ENCODE results near the gene CGB7.
A peak's percentile ranks its signal among the peaks of the same experiment; 100 is the strongest.
"Not testable (repeated sequence)": the region's sequence is repeated elsewhere in the genome, so short reads cannot be mapped to it uniquely, and the experiment has no call there.

CGB7 gene

DNA sequence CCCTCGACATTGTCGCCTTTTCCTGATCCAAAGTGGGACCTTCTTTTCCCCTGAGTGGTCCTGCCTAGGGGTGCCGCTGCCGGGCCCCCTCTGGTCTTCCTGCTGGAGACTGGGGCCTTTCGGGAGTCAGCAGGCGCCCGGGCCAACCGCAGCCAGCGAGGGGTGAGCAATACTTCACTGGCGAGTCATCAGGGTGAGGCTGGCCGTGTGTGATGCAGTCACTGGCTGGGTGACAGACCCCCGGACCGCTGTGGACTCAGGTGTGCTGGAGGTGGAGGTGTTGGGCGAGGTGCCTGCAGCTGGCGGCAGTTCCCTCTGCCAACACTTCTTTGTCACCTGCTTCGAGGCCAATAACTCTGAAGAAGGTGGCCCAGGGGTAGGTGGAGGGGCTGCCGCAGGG, 15.4 kb downstream of the CGB7 start:
- no peak for DNase-seq (ENCODE audit: low spot score)

DNA sequence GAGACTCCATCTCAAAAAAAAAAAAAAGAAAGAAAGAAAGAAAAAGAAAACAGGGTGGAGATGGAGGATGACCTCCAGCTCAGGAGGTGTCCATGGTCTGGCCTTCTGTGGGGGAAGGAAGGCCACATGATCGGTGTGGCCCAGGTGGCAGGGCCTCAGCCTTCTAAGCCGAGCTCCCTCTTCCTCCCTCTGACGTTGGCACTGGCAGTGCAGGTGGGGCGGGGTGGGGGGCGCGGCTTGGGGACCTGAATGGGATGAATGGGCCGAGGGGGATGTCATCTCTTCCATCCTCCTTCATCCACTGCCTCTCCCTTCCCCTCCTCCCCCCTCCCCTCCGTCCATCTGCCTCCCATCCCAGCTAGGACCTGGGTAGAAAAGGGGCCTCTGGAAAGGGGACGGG, 17.8 kb downstream of the CGB7 start:
- DNase-seq (ENCODE audit: low spot score), result not testable (repeated sequence)

DNA sequence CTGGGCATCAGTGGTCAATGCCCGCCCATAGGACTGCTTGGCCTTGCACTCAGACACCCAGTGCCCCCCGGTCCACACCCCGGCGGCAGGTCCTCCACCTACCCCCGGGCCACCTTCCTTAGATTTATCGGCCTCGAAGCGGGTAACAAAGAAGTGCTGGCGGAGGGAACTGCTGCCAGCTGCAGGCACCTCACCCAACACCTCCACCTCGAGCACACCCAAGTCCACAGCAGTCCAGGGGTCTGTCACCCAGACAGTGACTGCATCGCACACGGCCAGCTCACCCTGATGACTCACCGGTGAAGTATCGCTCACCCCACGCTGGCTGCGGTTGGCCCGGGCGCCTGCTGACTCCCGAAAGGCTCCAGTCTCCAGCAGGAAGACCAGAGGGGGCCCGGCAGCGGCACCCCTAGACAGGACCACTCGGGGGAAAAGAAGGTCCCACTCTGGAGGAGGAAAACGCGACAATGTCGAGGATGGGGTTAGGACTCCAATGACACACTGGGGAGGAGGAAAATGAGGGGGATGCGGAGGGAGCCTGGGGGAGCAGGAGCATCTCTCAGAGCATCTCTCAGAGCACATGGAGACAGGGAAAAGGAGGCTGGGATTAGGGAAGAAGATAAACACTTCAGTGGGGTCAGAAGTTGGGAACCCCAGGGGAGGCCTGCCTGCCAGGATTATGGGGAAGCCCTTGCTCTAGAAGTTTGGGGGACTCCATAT, 18.8 kb downstream of the CGB7 start:
- peak; percentile 87 for DNase-seq (ENCODE audit: low spot score)

DNA sequence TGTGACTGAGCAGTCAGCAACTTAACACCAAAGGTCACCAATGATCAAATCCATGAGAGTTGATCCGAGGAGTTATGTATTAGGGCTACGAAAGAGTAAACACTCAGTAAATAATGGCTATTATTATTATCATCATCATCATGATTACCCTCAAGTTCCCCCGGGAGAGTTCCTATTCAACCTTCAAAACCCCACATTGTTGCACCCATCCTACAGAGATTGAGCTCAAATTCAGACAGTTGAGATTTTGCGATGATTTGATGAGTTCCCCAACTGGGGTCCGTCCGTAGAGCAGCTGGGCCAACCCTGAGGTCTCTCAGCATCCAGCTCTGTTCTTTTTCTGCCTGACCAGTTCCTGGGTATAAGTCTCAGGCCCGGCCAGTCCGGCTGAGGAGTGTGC, 19.4 kb downstream of the CGB7 start:
- not testable (repeated sequence) for DNase-seq (ENCODE audit: low spot score)

DNA sequence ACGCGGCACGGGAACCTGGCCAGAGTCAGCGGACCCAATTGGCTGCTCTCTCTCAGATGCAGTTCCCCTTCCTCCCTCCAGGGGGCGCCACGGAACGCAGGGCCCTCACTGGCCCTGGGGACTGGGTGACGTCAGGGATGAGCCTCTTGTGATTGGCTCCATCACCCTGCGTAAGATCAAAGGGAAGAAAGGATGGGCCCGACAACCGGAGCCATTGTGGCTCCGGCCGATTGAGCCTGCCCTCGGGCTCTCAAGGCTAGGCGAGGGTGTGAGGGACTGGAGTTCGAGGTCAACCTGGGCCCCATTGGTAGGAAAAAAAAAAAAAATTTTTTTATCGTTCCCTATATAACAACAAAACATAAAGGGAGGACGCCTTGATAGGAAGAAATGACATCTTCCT, 20.7 kb downstream of the CGB7 start, which contains the start of gene CGB1:
CGB1 (minus strand) TSS at position 81 of the 400 bp plus-strand sequence. CDS start 184 bp downstream, outside the sequence.
- peak; percentile 44 for DNase-seq (ENCODE audit: low spot score)

DNA sequence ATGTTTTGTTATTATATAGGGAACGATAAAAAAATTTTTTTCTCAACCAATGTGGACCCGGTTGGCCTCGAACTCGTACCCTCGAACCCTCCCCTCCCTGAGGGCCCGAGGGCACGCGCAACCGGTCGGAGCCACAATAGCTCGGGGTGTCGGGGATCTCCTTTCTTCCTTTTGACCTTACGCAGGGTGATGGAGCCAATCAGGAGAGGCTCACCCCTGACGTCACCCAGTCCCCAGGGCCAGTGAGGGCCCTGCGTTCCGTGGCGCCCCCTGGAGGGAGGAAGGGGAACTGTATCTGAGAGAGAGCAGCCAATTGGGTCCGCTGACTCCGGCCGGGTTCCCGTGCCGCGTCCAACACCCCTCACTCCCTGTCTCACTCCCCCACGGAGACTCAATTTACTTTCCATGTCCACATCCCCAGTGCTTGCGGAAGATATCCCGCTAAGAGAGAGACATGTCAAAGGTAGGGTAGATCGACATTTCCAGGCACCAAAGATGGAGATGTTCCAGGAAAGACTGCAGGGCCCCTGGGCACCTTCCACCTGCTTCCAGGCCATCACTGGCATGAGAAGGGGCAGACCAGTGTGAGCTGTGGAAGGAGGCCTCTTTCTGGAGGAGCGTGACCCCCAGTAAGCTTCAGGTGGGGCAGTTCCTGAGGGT, 25.8 kb downstream of the CGB7 start, which contains the start of gene CGB2:
CGB2 (plus strand) TSS at position 249 of the 660 bp plus-strand sequence; CDS start at position 455, 206 bp downstream.
- not testable (repeated sequence) for DNase-seq (ENCODE audit: low spot score)

DNA sequence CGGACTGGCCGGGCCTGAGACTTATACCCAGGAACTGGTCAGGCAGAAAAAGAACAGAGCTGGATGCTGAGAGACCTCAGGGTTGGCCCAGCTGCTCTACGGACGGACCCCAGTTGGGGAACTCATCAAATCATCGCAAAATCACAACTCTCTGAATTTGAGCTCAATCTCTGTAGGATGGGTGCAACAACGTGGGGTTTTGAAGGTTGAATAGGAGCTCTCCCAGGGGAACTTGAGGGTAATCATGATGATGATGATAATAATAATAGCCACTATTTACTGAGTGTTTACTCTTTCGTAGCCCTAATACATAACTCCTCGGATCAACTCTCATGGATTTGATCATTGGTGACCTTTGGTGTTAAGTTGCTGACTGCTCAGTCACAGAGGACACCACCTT, 27.2 kb downstream of the CGB7 start:
- DNase-seq (ENCODE audit: low spot score), result not testable (repeated sequence)

DNA sequence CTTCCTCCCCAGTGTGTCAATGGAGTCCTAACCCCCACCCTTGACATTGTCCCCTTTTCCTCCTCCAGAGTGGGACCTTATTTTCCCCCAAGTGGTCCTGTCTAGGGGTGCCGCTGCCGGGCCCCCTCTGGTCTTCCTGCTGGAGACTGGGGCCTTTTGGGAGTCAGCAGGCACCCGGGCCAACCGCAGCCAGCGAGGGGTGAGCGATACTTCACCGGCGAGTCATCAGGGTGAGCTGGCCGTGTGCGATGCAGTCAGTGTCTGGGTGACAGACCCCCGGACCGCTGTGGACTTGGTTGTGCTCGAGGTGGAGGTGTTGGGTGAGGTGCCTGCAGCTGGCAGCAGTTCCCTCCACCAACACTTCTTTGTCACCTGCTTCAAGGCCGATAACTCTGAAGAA, 27.8 kb downstream of the CGB7 start:
- not testable (repeated sequence) for DNase-seq (ENCODE audit: low spot score)

DNA sequence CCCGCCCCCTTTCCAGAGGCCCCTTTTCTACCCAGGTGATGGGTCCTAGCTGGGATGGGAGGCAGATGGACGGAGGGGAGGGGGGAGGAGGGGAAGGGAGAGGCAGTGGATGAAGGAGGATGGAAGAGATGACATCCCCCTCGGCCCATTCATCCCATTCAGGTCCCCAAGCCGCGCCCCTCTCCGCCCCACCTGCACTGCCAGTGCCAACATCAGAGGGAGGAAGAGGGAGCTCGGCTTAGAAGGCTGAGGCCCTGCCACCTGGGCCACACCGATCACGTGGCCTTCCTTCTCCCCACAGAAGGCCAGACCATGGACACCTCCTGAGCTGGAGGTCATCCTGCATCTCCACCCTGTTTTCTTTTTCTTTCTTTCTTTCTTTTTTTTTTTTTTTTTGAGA, 28.9 kb downstream of the CGB7 start:
- not testable (repeated sequence) for DNase-seq (ENCODE audit: low spot score)

DNA sequence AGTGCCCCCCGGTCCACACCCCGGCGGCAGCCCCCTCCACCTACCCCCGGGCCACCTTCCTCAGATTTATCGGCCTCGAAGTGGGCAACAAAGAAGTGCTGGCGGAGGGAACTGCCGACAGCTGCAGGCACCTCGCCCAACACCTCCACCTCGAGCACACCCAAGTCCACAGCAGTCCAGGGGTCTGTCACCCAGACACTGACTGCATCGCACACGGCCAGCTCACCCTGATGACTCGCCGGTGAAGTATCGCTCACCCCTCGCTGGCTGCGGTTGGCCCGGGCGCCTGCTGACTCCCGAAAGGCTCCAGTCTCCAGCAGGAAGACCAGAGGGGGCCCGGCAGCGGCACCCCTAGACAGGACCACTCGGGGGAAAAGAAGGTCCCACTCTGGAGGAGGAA, 31.9 kb downstream of the CGB7 start:
- not testable (repeated sequence) for DNase-seq (ENCODE audit: low spot score)

DNA sequence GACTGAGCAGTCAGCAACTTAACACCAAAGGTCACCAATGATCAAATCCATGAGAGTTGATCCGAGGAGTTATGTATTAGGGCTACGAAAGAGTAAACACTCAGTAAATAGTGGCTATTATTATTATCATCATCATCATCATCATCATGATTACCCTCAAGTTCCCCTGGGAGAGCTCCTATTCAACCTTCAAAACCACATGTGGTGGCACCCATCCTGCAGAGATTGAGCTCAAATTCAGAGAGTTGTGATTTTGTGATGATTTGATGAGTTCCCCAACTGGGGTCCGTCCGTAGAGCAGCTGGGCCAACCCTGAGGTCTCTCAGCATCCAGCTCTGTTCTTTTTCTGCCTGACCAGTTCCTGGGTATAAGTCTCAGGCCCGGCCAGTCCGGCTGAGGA, 32.5 kb downstream of the CGB7 start:
- DNase-seq (ENCODE audit: low spot score), result not testable (repeated sequence)

DNA sequence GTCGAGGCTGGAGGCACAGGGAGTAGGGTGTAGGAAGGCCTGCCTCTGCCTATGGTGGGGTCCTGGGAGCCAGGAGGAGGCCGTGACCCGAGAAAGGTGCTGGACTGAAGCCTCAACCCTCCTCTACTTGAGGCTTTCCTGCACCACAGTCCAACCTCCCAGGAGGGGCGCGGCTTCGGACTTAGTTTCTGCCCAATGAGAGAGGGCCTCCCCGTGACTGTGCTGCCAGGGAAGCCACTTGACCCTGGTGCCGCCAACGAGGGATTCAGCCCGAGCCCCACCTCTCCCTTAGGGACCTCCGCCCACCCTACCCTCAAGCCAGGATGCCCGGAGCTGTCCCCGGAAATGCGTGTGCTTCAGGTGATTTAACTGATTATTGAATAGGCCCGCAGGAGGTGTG, 33.3 kb downstream of the CGB7 start, which contains the start of gene CGB3:
CGB3 (minus strand) TSS at position 101 of the 400 bp plus-strand sequence. CDS start 362 bp downstream, outside the sequence.
- DNase-seq (ENCODE audit: low spot score), result not testable (repeated sequence)

DNA sequence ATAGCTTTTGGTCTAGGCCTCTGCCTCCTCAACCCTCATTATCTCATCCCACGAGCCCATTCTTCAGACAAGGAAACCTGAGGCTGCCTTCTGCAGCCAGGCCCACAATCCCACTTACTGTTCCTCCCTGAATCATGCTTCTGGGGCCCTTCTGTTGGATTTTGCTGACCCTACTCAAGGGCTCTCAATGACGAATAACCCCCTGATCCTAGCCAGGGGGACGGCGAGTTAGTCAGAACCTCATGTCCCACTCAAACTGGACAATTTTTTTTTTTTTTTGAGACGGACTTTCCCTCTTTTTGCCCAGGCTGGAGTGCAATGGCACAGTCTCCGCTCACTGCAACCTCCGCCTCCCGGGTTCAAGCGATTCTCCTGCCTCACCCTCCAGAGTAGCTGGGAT, 35.4 kb downstream of the CGB7 start:
- no peak for DNase-seq (ENCODE audit: low spot score)

DNA sequence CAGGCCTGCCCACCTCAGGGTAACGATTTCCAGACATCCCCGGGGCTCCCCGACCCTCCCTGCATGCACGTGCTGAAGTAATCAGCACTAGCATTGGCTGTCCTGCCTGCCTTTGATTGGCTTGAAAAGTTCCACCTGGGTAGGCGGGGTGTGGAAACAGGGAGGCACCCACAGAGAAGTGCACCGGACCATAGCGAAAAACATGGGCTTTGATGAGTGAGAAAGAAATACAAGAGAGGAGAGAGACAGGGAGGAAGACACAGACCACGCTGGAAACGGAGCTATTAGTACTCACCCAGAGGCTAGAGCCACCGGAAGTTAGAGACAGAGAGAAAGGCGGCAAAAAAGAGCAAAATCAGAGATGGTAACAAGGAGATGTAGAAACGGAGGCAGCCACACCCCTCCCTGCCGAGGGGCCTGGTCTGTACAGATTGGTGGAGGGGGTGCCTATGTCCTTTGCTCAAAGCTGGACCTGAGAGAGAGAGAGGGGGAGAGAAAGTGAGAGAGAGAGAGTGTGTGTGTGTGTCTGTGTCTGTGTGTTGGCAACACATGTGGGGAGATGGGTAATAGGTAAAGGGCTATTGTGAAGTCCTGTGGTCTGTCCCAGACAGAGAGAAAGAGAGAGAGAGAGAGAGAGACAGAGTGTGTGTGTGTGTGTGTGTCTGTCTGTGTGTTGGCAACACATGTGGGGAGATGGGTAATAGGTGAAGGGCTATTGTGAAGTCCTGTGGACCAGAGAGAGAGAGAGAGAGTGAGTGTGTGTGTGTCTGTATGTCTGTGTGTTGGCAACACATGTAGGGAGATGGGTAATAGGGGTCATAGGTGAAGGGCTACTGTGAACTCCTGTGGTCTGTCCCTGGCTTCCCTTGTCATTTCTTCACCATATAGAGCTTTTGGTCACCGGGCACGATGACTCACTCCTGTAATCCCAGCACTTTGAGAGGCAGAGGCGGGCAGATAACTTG, 36.3 kb downstream of the CGB7 start:
- DNase-seq (ENCODE audit: low spot score), result peak; percentile 49

DNA sequence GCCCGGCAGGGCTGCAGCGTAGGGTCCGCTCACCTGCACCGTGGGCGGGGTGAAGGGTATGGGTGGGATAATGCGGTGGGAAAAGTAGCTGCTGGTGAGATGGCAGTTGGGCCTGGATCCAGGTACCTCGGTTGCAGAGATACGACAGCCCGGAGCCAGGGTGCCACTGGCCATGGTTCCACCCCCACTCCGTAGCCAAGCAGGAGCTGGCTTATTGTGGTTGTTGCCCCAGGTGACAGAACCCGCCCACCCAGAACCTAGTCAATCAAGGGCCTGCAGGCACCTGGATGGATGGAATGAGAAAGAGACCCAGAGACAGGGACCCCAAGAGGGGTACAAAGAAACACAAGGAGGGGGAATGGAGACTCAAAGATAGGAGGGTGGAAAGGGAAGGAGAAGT, 37.2 kb downstream of the CGB7 start:
- DNase-seq (ENCODE audit: low spot score), result no peak

DNA sequence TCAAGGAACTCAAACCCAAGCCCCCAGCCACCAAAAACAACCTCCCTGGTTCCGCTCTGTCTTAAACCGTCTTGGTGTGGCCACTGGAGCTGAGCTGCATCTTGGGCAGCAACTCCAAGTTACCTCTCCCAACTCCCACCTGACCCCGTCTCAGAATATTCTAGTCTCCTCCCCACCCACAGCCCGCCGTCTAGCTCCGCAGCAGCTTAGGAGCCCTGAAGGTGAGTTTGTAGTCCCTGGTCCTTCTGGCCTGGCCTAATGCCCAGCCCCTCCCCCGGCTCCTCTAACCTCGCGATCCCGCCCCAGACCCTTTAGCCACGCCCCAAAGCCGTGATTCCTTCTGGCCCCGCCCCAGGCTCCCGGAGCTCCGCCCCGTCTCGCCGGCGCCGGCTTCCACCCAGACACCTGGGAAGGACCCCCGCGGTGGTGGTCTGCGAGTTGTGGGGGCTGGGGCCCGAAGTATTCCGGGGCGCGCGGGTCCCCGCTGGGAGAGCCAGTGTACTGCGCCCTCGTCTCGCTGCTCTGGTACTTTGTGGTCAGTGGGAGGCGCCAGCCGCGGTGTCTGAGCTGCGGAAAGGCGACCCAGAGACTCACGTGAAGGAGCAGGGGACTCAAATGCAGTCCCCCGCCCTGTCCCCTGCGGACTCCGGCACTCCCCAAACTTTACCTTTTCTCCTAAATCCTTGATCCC, 38.2 kb downstream of the CGB7 start:
- DNase-seq (ENCODE audit: low spot score), result peak; percentile 80

DNA sequence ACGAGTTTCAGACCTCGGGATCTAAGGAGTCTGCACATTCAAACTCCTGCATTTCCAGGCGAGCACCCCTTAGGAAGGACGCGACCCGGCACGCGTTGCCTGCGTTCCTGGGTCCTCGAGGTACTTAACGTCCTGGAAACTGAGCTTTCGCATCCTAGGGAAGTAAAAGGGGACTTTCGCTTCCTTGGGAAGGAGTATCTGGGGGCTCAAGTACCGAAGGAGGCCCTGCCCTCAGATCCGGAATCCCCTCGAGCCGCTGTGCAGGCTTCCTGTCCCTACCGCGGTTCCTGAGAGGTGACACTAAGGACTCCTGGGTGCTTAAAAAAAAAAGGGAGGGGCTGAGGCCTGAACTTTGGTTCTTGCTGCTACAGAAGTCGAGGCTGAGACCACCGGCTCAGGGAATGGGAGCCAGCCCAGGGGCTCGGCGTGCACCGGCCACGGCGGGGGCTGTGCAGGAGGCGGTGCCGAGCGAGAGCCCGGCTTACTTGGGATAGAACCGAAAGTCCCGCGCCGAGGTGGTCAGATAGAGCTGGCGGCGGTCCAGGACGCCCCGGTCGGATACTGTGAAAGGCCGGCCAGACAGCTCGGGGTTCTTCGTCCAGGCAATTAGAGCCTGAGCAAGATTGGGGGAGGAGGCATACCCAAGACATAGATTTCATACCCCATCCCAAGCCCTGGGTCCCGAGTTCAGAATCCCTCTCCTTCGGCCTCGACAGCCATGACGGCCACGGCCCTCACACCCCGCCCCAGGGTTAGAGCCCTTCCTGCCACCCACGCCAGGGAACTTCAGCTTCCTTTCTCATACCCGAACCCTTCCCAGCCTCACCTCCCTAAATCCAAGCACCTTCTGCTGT, 38.9 kb downstream of the CGB7 start:
- DNase-seq (ENCODE audit: low spot score), result peak; percentile 51

DNA sequence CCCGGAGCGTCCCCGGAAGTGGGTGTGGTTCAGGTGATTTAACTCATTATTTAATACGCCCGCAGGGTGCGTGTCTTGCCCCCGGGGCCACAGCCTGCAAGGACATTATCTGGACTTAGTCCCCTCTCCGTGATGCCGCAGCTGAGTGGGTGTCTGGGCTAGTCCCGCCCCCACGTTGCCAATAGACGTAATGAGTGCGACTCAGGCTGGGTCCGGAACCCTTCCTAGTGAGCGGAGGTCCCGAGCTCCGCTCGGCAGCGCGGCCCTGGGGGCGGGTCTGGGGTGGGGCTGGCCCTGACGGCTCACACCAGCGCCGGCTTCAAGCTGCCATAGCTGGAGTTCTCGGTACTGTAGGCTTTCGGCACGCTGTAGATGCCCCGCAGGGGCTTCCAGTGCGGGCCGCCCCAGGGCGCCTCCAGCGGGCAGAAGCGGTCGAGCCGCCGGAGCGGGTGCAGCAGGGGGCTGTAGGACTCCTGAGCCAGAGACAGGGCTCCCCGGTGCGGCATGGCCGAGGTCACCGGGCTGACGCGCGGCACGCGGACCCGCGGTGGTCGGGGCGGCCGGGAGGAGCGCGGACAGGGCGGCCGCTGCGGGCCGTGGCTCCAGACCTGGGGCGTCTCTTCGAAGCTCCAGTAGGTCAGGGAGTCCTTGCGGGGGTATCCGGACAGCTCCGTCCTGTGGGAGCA, 39.7 kb downstream of the CGB7 start:
- DNase-seq (ENCODE audit: low spot score), result peak; percentile 87

DNA sequence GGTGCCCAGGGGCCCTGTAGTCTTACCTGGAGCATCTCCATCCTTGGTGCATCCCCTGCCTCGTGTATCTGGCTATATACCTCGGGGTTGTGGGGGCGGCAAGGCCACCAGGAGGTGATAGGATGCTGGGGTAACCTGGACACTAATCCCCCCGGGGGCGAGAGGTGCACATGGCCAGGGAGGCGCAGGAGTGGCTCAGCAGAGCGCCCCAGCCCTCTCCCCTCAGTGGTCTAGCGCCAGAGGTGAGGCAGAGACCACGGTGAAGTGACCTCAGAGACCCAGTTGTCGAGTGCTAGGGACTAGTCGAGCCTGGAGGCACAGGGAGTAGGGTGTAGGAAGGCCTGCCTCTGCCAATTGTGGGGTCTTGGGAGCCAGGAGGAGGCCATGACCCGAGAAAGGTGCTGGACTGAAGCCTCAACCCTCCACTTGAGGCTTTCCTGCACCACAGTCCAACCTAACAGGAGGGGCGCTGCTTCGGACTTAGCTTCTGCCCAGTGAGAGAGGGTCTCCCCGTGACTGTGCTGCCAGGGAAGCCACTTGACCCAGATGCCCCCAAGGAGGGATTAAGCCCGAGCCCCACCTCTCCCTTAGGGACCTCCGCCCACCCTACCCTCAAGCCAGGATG, 40.4 kb downstream of the CGB7 start, which contains the start of gene LHB:
LHB (minus strand) TSS at position 51 of the 625 bp plus-strand sequence; CDS start at position 41, 10 bp downstream.
- DNase-seq (ENCODE audit: low spot score), result no peak

All from RKO (cell line).